Duodenal mucosa (tissue), 2 donors: ENCODE results near the gene STXBP6.
"Not testable (repeated sequence)": the region's sequence is repeated elsewhere in the genome, so short reads cannot be mapped to it uniquely, and the experiment has no call there.

ENCODE experiments used
- H3K27ac ChIP-seq: one replicate; pipeline ENCODE4 v1.7.0; 2013; ENCODE audit warnings: low read depth, low read length
- H3K27me3 ChIP-seq, 2 donors: one replicate each; pipeline ENCODE4 v1.7.0; 2013; ENCODE audit warnings: low read length in 2 of 2, control low read depth in 1 of 2; ENCODE audit not compliant: insufficient read depth in 2 of 2, control insufficient read depth in 1 of 2
- H3K36me3 ChIP-seq, 2 donors: one replicate each; pipeline ENCODE4 v1.7.0; 2013; ENCODE audit warnings: low read length in 2 of 2, control low read depth in 1 of 2; ENCODE audit not compliant: insufficient read depth in 2 of 2, control insufficient read depth in 1 of 2
- H3K4me1 ChIP-seq, 2 donors: one replicate each; pipeline ENCODE4 v1.7.0; 2013; ENCODE audit warnings: low read length in 2 of 2, control low read depth in 1 of 2; ENCODE audit not compliant: insufficient read depth in 2 of 2, control insufficient read depth in 1 of 2
- H3K4me3 ChIP-seq, 2 donors: one replicate each; pipeline ENCODE4 v1.7.0; 2013; ENCODE audit warnings: low read length in 2 of 2, low read depth in 1 of 2
- H3K9ac ChIP-seq, 2 donors: one replicate each; pipeline ENCODE4 v1.7.0; 2013; ENCODE audit warnings: low read length in 2 of 2, low read depth in 1 of 2
- H3K9me3 ChIP-seq, 2 donors: one replicate each; pipeline ENCODE4 v1.7.0; 2013; ENCODE audit warnings: low read length in 2 of 2, control low read depth in 1 of 2; ENCODE audit not compliant: control insufficient read depth in 1 of 2

The STXBP6 gene

DNA sequence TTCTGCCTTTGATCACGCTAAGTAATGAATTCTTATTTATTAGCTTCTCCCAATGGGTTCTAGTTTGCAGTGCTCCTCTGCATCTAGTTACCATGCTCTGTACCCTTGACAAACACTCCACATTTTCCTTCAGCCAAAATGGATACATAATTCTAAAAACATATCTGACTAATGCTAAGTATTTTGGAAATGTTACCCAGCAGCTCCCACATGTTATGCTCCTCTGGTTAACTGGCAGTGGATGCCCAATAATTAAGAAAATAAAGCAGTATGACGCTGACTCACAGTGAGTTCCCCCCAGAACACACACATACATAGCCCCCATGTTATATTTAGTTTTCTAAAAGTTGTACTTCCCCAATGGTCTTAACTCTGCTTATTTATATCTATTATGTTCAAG lies 74.6 kb downstream of the STXBP6 start:
- H3K27ac ChIP-seq: no peak overlapping the region

DNA sequence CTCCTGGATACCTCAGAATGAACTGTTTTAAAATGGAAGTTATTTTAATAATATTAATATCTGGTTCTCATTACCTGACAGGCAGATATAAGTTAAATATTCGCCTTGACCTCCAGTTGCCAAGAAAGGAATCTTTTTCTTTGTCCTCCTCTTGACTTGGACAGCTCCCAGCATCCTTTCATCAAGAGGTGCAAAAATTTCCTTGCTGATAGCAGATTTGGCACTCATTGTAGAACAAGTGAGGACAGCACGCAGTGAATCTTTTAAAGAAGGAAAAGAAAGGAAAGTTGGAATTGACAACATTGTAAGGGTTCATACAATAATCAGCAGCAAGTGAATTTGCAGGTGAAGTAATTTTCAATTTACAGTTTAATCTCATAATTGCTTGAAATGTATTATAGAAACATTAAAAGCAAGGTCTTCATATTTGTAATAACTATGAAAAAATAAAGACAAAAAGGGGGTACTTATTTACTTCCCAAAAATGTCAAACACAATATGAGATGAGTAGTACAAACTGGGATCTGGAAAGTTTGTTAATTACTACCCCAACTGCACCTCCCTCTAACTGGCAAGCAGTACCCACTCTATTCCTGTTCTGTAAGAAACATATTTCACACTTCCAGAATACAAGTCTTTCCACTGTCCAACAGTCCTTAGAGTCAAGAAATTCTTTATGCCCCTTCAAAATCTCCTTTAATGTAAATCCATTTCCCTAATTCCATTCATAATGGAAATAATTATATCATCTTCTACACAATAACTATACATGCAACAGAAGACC lies 75.2 kb downstream of the STXBP6 start:
- Histone ChIP-seq H3K36me3 (no peaks in the 10 kb centered on the region), H3K27me3 (no peaks in the 10 kb centered on the region), H3K4me1 (peaks cover 10 to 37% of the 10 kb centered on the region in 2 donors), H3K27ac (no peak overlapping the region), H3K9ac (no peak overlapping the region), H3K9me3 (no peaks in the 10 kb centered on the region), H3K4me3 (no peak overlapping the region)

More for the DNA sequence above, 74.6 kb downstream of the STXBP6 start:
- Histone ChIP-seq H3K36me3 (no peaks in the 10 kb centered on the region), H3K9ac (no peak overlapping the region), H3K9me3 (no peaks in the 10 kb centered on the region), H3K4me3 (no peak overlapping the region), H3K4me1 (peaks cover 10 to 38% of the 10 kb centered on the region in 2 donors), H3K27me3 (no peaks in the 10 kb centered on the region)

DNA sequence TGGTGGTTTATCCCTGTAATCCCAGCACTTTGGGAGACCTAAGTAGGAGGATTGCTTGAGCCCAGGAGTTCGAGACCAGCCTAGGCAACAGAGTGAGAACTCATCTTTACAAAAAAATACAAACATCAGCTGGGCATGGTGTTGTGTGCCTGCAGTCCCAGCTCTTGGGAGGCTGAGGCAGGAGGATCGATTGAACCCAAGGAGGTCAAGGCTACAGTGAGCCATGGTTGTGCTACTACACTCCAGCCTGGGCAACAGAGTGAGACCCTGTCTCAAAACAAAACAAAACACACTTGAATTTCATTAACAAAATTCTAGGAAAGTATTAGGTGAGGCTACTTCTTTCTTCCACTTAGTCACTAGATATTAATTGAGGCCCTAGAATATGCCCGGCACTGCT lies 77.1 kb downstream of the STXBP6 start:
- Histone ChIP-seq H3K9ac (no peak overlapping the region), H3K36me3 (no peaks in the 10 kb centered on the region), H3K4me3 (no peak overlapping the region), H3K27me3 (no peaks in the 10 kb centered on the region), H3K9me3 (no peaks in the 10 kb centered on the region), H3K27ac (no peak overlapping the region), H3K4me1 (peaks cover 0 to 18% of the 10 kb centered on the region in 2 donors)

DNA sequence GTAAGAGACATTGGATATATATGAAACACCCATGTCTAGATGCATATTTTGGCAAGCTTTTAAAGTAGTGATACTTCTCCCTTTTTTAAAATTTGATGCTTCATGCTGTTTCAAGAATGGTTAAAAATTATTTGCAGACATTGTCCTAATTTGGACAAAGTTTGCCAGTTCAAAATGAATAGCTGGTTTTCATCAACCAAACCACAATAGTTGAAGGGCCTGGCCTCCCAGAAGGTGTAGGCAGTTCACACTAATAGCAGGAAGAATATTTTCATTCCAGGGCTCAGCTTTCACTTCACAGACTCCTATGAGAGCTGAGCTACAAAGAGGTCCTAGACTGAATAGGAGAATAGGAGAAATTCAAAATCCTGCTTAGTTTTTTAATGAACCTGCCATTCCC lies 78.7 kb downstream of the STXBP6 start:
- Histone ChIP-seq H3K36me3 (no peaks in the 10 kb centered on the region), H3K9me3 (no peaks in the 10 kb centered on the region), H3K4me1 (peaks cover 0 to 15% of the 10 kb centered on the region in 2 donors), H3K9ac (no peak overlapping the region), H3K27ac (no peak overlapping the region), H3K27me3 (no peaks in the 10 kb centered on the region), H3K4me3 (no peak overlapping the region)

DNA sequence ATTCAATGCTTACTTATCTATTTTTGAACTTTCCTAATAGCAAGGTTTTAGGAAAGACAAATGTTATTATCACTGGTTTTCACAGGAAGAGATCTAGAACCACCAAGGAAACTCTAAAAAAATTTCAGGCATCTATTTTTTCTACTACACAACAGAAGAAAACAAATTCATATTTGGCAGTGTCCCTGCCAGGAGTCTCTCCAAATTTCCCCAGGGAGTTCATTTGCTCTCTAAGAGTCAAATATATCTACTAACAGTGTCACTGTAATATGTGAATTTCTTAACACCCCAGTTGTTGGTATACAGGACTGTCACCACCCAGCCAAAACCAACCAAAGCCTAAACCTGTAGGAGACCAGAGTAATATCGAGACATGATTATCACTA lies 83.4 kb downstream of the STXBP6 start:
- Histone ChIP-seq H3K27ac (no peak overlapping the region), H3K27me3 (no peaks in the 10 kb centered on the region), H3K4me1 (peaks cover 4 to 11% of the 10 kb centered on the region in 2 donors), H3K4me3 (no peak overlapping the region), H3K9me3 (no peaks in the 10 kb centered on the region), H3K9ac (no peak overlapping the region), H3K36me3 (no peaks in the 10 kb centered on the region)

DNA sequence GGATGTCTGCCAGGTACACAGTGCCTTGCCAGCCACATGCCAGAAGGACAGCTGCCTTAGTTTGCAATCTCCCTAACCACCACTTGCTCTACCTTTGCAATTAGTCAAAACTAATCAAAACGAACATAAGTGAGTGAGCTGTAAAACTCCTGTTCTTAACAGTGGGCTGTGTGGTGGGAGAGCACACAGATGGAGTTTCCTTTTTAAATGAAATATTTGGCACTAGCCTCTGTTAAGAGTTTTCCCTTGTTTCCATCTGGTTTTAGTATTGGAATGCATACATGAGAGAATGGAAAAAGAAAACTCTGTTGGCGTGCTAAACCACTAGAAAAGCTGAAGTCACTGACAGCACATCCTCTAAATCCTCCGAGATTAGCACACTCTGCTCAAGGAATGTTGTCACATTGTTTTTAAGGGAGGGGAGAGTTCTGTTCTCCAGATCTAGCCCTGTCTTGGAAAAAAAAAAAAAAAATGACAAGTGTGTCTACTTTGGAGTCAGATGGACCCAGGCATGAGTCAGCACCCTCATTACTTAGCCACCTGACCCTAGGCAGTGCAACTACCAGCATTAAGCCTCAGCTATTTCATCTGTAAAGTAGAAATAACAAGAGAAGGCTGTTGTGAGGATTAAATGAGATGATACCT lies 83.9 kb downstream of the STXBP6 start:
- Histone ChIP-seq H3K36me3 (no peaks in the 10 kb centered on the region), H3K27ac (no peak overlapping the region), H3K27me3 (no peaks in the 10 kb centered on the region), H3K9me3 (no peaks in the 10 kb centered on the region), H3K4me1 (peaks cover 4 to 11% of the 10 kb centered on the region in 2 donors), H3K4me3 (no peak overlapping the region), H3K9ac (no peak overlapping the region)

DNA sequence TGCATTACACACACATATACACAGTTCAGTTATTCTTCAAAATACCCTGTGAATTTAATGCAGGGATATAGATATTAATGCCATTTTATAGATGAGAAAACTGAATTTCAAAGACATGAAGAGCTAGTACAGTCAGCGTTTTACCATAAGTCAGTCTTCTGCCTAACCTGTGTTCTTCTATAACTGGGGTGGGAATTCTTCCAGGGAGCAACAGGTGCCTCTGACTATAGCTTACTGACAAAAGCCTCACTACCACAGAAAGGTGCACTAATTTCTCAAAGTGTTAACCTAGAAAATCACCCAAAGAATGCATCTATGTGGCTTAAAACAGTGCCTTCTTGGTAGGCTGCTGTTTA lies 84.4 kb downstream of the STXBP6 start:
- Histone ChIP-seq H3K9me3 (no peaks in the 10 kb centered on the region), H3K4me3 (no peak overlapping the region)

DNA sequence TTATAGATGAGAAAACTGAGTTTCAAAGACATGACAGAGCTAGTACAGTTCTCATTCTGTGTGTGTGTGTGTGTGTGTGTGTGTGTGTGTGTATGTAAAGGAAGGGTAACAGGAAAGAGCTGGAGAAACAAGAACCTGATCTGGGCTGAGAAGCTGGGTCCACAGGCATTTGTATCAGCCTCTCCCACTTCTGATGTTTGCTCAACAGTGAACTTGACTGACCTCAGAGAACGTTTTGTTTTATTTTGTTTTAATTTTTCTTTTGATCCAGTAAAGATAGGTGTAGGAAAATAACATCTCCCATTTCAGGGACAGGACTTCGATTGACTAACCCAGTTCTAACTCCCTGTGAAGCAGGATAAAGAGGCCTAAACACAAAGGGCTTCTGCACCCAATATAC lies 85.4 kb downstream of the STXBP6 start:
- Histone ChIP-seq H3K36me3 (no peaks in the 10 kb centered on the region), H3K4me1 (peaks cover 13 to 24% of the 10 kb centered on the region in 2 donors), H3K9ac (no peak overlapping the region), H3K9me3 (no peaks in the 10 kb centered on the region), H3K27ac (no peak overlapping the region), H3K27me3 (no peaks in the 10 kb centered on the region), H3K4me3 (no peak overlapping the region)

More for the DNA sequence above, 84.4 kb downstream of the STXBP6 start:
- H3K36me3 ChIP-seq: no peaks in the 10 kb centered on the region
- H3K27ac ChIP-seq: no peak overlapping the region
- no peak overlapping the region for H3K9ac ChIP-seq
- peaks cover 4 to 16% of the 10 kb centered on the region in 2 donors for H3K4me1 ChIP-seq
- no peaks in the 10 kb centered on the region for H3K27me3 ChIP-seq

DNA sequence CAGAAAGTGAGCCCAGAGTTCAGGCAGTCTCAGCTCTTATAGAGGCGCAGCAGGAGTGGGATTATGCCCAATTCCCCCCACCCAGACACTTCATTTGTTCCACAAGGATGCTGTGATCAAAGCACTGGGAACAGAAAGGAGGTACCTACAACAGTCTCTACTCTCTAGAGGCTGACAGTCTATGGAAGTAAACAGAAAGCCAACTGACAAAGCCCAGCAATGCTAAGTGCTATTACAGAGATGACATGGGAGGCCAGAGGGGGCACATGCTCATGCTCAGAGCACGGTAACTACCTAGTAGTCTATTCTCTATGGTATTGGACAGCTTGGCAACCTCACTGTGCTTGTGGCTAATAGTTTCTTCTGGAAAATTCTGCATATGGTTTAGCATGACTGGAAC lies 85.9 kb downstream of the STXBP6 start:
- Histone ChIP-seq H3K9ac (no peak overlapping the region), H3K27ac (no peak overlapping the region), H3K4me1 (peaks cover 15 to 30% of the 10 kb centered on the region in 2 donors), H3K9me3 (no peaks in the 10 kb centered on the region), H3K4me3 (no peak overlapping the region), H3K36me3 (no peaks in the 10 kb centered on the region), H3K27me3 (no peaks in the 10 kb centered on the region)

DNA sequence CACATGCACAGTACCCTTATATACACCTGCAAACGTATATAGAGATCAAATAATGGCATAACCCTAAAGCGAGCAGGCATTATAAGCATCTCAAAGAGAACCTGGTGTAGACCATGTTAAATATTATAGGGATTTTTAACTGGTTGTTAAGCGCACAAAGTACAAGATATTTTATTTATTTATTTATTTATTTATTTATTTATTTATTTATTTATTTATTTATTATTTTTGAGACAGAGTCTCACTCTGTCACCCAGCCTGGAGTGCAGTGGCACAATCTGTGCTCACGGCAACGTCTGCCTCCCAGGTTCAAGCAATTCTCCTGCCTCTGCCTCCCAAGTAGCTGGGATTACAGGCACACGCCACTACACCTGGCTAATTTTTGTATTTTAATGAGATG lies 87.8 kb downstream of the STXBP6 start:
- H3K4me1 ChIP-seq: peaks cover 15 to 31% of the 10 kb centered on the region in 2 donors
- H3K9ac ChIP-seq, H3K27me3 ChIP-seq, H3K36me3 ChIP-seq, H3K27ac ChIP-seq, H3K4me3 ChIP-seq, H3K9me3 ChIP-seq: not testable (repeated sequence)
